ENCODE data around the gene TPM1.

TPM1 gene

GRCh38 chr15:63006032-63006878 lies 36.3 kb upstream of the TPM1 start:
- no peak overlapping the region for H3K27ac ChIP-seq (ENCODE audit: low read length)
- no peaks in the 10 kb centered on the region for H3K4me1 ChIP-seq (ENCODE audit: insufficient read depth, low read length)

GRCh38 chr15:63008333-63009049 lies 34.1 kb upstream of the TPM1 start:
- Histone ChIP-seq H3K36me3 (ENCODE audit: insufficient read depth, low read depth, low read length) (no peaks in the 10 kb centered on the region), H3K27ac (ENCODE audit: low read length) (no peak overlapping the region), H3K27me3 (ENCODE audit: insufficient read depth, low read length) (no peaks in the 10 kb centered on the region), H3K4me1 (ENCODE audit: insufficient read depth, low read length) (peaks cover 3% of the 10 kb centered on the region; the same call in 1 of the 2 replicates), H3K9ac (ENCODE audit: low read depth, low read length) (no peak overlapping the region), H3K4me3 (ENCODE audit: low read length) (no peak overlapping the region), H3K9me3 (ENCODE audit: insufficient read depth, low read depth, low read length) (no peaks in the 10 kb centered on the region)

More at GRCh38 chr15:63006032-63006878, 36.3 kb upstream of the TPM1 start:
- H3K4me3 ChIP-seq (ENCODE audit: low read length) = no peak overlapping the region
- no peak overlapping the region for H3K9ac ChIP-seq (ENCODE audit: low read depth, low read length)
- no peaks in the 10 kb centered on the region for H3K27me3 ChIP-seq (ENCODE audit: insufficient read depth, low read length)
- no peaks in the 10 kb centered on the region for H3K36me3 ChIP-seq (ENCODE audit: insufficient read depth, low read depth, low read length)
- no peaks in the 10 kb centered on the region for H3K9me3 ChIP-seq (ENCODE audit: insufficient read depth, low read depth, low read length)

- Histone ChIP-seq H3K9me3 (ENCODE audit: insufficient read depth, low read depth, low read length) (no peaks in the 10 kb centered on the region), H3K27me3 (ENCODE audit: insufficient read depth, low read length) (no peaks in the 10 kb centered on the region), H3K4me3 (ENCODE audit: low read length) (no peak overlapping the region), H3K36me3 (ENCODE audit: insufficient read depth, low read depth, low read length) (no peaks in the 10 kb centered on the region), H3K27ac (ENCODE audit: low read length) (no peak overlapping the region), H3K4me1 (ENCODE audit: insufficient read depth, low read length) (peaks cover 5% of the 10 kb centered on the region; the same call in 1 of the 2 replicates), H3K9ac (ENCODE audit: low read depth, low read length) (no peak overlapping the region)
These were observed 32.2 kb upstream of the TPM1 start for GRCh38 chr15:63010386-63010785.

GRCh38 chr15:63010920-63011693 lies 31.4 kb upstream of the TPM1 start:
- H3K4me1 ChIP-seq (ENCODE audit: insufficient read depth, low read length) = peaks cover 5% of the 10 kb centered on the region; the same call in 1 of the 2 replicates
- H3K4me3 ChIP-seq (ENCODE audit: low read length) = no peak overlapping the region
- H3K9me3 ChIP-seq (ENCODE audit: insufficient read depth, low read depth, low read length) = no peaks in the 10 kb centered on the region
- no peaks in the 10 kb centered on the region for H3K36me3 ChIP-seq (ENCODE audit: insufficient read depth, low read depth, low read length)
- H3K27ac ChIP-seq (ENCODE audit: low read length) = no peak overlapping the region
- H3K27me3 ChIP-seq (ENCODE audit: insufficient read depth, low read length) = no peaks in the 10 kb centered on the region
- H3K9ac ChIP-seq (ENCODE audit: low read depth, low read length) = no peak overlapping the region

- no peak overlapping the region for H3K4me3 ChIP-seq (ENCODE audit: low read length)
- no peaks in the 10 kb centered on the region for H3K9me3 ChIP-seq (ENCODE audit: insufficient read depth, low read depth, low read length)
- H3K4me1 ChIP-seq (ENCODE audit: insufficient read depth, low read length) = peaks cover 5% of the 10 kb centered on the region; the same call in 1 of the 2 replicates
- H3K36me3 ChIP-seq (ENCODE audit: insufficient read depth, low read depth, low read length) = no peaks in the 10 kb centered on the region
- H3K27ac ChIP-seq (ENCODE audit: low read length) = no peak overlapping the region
- H3K9ac ChIP-seq (ENCODE audit: low read depth, low read length) = no peak overlapping the region
- no peaks in the 10 kb centered on the region for H3K27me3 ChIP-seq (ENCODE audit: insufficient read depth, low read length)
These were observed 30.1 kb upstream of the TPM1 start for GRCh38 chr15:63012444-63012843.

- H3K27ac ChIP-seq (ENCODE audit: low read length) = no peak overlapping the region
- no peaks in the 10 kb centered on the region for H3K36me3 ChIP-seq (ENCODE audit: insufficient read depth, low read depth, low read length)
- H3K9ac ChIP-seq (ENCODE audit: low read depth, low read length) = no peak overlapping the region
- H3K9me3 ChIP-seq (ENCODE audit: insufficient read depth, low read depth, low read length) = no peaks in the 10 kb centered on the region
- no peak overlapping the region for H3K4me3 ChIP-seq (ENCODE audit: low read length)
- H3K4me1 ChIP-seq (ENCODE audit: insufficient read depth, low read length) = peaks cover 5% of the 10 kb centered on the region; the same call in 1 of the 2 replicates
- no peaks in the 10 kb centered on the region for H3K27me3 ChIP-seq (ENCODE audit: insufficient read depth, low read length)
These were observed 29.3 kb upstream of the TPM1 start for GRCh38 chr15:63013052-63013808.

- H3K9me3 ChIP-seq (ENCODE audit: insufficient read depth, low read depth, low read length) = no peaks in the 10 kb centered on the region
- no peaks in the 10 kb centered on the region for H3K27me3 ChIP-seq (ENCODE audit: insufficient read depth, low read length)
- no peak overlapping the region for H3K27ac ChIP-seq (ENCODE audit: low read length)
- no peak overlapping the region for H3K9ac ChIP-seq (ENCODE audit: low read depth, low read length)
- H3K4me1 ChIP-seq (ENCODE audit: insufficient read depth, low read length) = peaks cover 8% of the 10 kb centered on the region; the same call in 1 of the 2 replicates
- no peaks in the 10 kb centered on the region for H3K36me3 ChIP-seq (ENCODE audit: insufficient read depth, low read depth, low read length)
- H3K4me3 ChIP-seq (ENCODE audit: low read length) = no peak overlapping the region
These were observed 28.0 kb upstream of the TPM1 start for GRCh38 chr15:63014578-63014977.

- Histone ChIP-seq H3K36me3 (ENCODE audit: insufficient read depth, low read depth, low read length) (no peaks in the 10 kb centered on the region), H3K9ac (ENCODE audit: low read depth, low read length) (no peak overlapping the region), H3K27ac (ENCODE audit: low read length) (no peak overlapping the region), H3K4me1 (ENCODE audit: insufficient read depth, low read length) (peaks cover 14% of the 10 kb centered on the region; the same call in 1 of the 2 replicates), H3K4me3 (ENCODE audit: low read length) (no peak overlapping the region), H3K27me3 (ENCODE audit: insufficient read depth, low read length) (no peaks in the 10 kb centered on the region), H3K9me3 (ENCODE audit: insufficient read depth, low read depth, low read length) (no peaks in the 10 kb centered on the region)
These were observed 26.9 kb upstream of the TPM1 start for GRCh38 chr15:63015618-63016017.

- Histone ChIP-seq H3K4me3 (ENCODE audit: low read length) (no peak overlapping the region), H3K36me3 (ENCODE audit: insufficient read depth, low read depth, low read length) (no peaks in the 10 kb centered on the region), H3K27me3 (ENCODE audit: insufficient read depth, low read length) (no peaks in the 10 kb centered on the region), H3K27ac (ENCODE audit: low read length) (no peak overlapping the region), H3K9me3 (ENCODE audit: insufficient read depth, low read depth, low read length) (no peaks in the 10 kb centered on the region), H3K4me1 (ENCODE audit: insufficient read depth, low read length) (peaks cover 14% of the 10 kb centered on the region; the same call in 1 of the 2 replicates), H3K9ac (ENCODE audit: low read depth, low read length) (no peak overlapping the region)
These were observed 26.3 kb upstream of the TPM1 start for GRCh38 chr15:63016234-63016633.

GRCh38 chr15:63018639-63019038 lies 23.9 kb upstream of the TPM1 start:
- H3K27ac ChIP-seq (ENCODE audit: low read length) = no peak overlapping the region
- no peak overlapping the region for H3K9ac ChIP-seq (ENCODE audit: low read depth, low read length)
- H3K27me3 ChIP-seq (ENCODE audit: insufficient read depth, low read length) = no peaks in the 10 kb centered on the region
- no peaks in the 10 kb centered on the region for H3K9me3 ChIP-seq (ENCODE audit: insufficient read depth, low read depth, low read length)
- peaks cover 9% of the 10 kb centered on the region; the same call in 1 of the 2 replicates for H3K4me1 ChIP-seq (ENCODE audit: insufficient read depth, low read length)
- no peak overlapping the region for H3K4me3 ChIP-seq (ENCODE audit: low read length)
- no peaks in the 10 kb centered on the region for H3K36me3 ChIP-seq (ENCODE audit: insufficient read depth, low read depth, low read length)

Measured in iPS-20b (cell line).